Head of caudate nucleus (tissue), 42 donors: ENCODE results near the gene CELA3A.
"Not testable (repeated sequence)": the region's sequence is repeated elsewhere in the genome, so short reads cannot be mapped to it uniquely, and the experiment has no call there.

Experiments
- DNase-seq, 42 donors: peaks; one replicate each; pipeline versions ENCODE4 v3.0.0 to v3.0.0-alpha.2; 2020 to 2021; ENCODE audit warnings: mixed read lengths in 7 of 42
- intact Hi-C: fragments of 100-400 bp; cut with DNase I; formaldehyde crosslinking; loops from one replicate; pipeline ENCODE4 v1.15.0; 2022

The CELA3A gene, protein sequence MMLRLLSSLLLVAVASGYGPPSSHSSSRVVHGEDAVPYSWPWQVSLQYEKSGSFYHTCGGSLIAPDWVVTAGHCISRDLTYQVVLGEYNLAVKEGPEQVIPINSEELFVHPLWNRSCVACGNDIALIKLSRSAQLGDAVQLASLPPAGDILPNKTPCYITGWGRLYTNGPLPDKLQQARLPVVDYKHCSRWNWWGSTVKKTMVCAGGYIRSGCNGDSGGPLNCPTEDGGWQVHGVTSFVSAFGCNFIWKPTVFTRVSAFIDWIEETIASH

DNA sequence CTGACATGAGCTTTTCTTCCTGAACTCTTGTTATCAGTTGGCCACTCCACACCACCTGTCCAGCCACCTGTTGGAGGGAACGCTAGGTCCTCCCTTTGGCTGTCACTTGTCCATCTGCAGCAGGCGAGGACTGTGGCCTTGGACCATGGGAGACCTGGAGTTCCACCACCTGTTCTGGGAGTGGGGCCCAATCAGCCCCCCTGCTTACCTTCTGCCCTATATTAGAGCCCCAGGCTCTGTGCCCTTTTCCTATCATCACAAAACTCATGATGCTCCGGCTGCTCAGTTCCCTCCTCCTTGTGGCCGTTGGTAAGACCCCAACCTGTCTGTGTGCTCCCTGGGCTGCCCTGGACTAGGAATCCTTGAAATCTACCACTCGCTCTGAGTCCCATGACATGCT is at the start of gene CELA3A:
Gene CELA3A, plus strand, starts transcription at position 249 of the 400 bp plus-strand sequence. Its CDS starts 18 bp downstream, at position 267.
- intact Hi-C loops, result no loop called here
- DNase-seq, result no peak

GRCh38 chr1:21952786-21953520 is 48.5 kb upstream of the CELA3A start:
- DNase-seq, result no peak
- intact Hi-C loops, result no loop called here

DNA sequence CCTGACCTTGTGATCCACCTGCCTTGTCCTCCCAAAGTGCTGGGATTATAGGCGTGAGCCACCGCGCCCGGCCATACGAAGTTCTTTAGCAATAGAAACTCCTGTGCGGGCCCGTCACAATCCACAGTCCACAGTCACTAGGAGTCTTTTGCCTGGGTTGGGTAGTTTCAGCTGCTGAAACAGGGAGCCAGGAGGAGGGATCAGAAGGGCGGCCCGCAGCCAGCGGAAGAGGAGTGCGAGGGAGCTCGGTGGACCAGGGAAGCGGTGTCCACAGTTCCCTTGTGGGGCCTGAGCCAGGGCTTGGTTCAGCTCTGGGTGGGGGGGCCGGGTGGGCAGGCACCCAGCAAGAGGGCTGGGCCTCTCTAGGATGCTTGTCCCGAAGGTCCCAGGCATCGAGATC is 46.4 kb upstream of the CELA3A start:
- no peak for DNase-seq

GRCh38 chr1:21955501-21956281 is 45.8 kb upstream of the CELA3A start:
- intact Hi-C loops, result no loop called here
- no peak for DNase-seq

More for the DNA sequence above, 46.4 kb upstream of the CELA3A start:
- intact Hi-C loops, result no loop called here

DNA sequence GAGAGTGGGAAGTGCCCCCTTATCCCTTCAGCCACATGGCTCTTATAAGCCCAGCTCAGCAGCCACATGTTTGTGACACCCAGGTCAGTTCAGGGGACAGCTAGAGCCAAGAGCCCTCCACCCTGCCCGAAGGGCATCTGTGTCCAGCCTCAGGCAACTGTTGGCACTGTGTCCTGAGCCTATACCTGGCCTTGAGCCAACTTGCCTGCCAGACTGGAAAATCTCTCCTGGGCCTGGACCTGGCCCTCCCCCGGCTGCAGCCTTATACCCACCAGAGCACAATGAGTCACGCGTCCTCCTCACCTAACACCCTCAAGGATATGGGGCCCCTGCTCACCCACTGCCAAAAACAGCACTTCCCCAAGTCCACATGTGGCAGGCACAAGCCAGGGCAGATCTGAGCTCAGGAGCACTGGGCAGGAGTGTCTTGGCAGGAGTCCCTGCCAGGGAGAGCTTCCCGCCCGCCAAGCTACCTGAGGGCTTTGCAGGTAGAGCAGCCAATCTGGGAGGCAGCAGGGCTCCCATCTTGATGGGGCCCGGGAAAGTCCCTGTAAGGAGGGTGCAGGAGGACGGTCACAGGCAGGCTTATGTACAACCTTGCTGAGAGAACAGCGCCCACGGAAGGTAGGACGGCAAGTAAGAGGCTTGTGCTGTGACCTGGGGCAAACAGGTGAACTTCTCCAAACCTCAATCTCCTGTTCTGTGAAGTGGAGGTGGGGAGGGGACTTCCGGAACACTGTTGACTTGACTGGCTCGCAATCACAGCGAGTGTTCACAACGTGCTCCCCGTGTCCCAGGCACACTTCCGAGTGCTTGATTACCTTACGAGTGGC is 44.5 kb upstream of the CELA3A start:
- intact Hi-C loops, result no loop called here
- no peak for DNase-seq

DNA sequence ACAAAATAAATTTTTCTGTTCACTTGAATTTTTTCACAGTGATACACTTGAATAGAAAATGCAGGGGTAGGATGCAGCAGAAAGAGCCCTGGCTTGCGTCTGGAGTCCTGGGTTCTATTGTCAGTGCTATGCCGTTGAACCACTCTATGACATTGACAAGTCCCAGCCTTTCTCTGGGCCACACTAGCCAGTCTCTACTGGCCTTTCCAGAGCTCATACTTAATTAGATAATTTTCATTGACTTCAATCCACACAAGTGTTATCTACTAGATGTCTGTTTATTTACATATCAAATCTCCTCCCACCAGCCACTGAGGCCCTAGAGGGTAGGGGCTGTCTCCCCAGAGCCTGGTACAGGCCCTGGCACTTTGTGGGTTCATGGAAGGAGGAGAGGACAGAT is 40.1 kb upstream of the CELA3A start:
- no peak for DNase-seq
- intact Hi-C loops, result no loop called here

DNA sequence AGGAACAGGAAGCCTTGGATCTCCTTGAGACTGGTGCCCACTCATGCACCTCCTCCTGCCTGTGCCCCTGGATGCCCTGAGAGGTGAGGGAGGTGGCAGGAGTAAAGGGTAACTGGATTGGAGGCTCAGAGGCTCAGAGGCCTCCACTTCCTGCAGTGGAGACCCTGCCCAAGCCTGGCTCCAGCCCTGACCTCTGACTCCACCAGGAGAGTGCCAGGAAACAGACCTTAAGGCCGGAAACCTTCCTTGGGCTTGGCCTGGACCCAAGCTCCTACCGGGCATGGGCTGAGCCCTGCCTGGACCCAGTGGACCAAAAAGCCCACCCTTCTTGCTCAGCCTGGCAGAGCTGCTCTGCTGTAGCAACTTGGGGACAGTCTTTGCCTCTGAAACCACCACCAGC is 39.7 kb upstream of the CELA3A start:
- intact Hi-C loops, result no loop called here

GRCh38 chr1:21963477-21964217 is 37.8 kb upstream of the CELA3A start:
- intact Hi-C loops, result no loop called here
- peak; percentile 34 to 93 (median 82) for DNase-seq

More for the DNA sequence above, 39.7 kb upstream of the CELA3A start:
- DNase-seq, result no peak

- intact Hi-C loops, result no loop called here
- no peak for DNase-seq
These were observed 35.0 kb upstream of the CELA3A start for GRCh38 chr1:21966247-21967000.

GRCh38 chr1:21967216-21967615 is 34.2 kb upstream of the CELA3A start:
- intact Hi-C loops, DNase-seq: not testable (repeated sequence)

DNA sequence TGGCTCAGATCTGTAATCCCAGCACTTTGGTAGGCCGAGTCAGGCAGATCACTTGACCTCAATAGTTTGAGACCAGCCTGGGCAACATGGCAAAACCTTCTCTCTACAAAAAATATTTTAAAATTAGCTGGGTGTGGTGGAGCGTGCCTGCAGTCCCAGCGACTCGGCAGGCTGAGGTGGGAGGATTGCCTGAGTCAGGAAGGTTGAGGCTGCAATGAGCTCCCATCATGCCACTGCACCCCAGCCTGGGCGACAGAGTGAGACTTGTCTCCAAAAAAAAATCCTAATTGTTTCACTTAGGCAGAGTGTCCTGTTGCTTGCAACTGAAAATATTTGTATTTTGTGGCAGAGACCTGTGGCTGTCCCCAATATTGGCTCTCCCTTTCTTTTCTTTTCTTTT is 32.4 kb upstream of the CELA3A start:
- intact Hi-C loops, result not testable (repeated sequence)
- peak; percentile 15 to 84 (median 60) for DNase-seq

- DNase-seq, intact Hi-C loops: not testable (repeated sequence)
These were observed 30.9 kb upstream of the CELA3A start for GRCh38 chr1:21970523-21970922.

GRCh38 chr1:21972973-21973441 is 28.4 kb upstream of the CELA3A start:
- intact Hi-C loops, DNase-seq: not testable (repeated sequence)

GRCh38 chr1:21973948-21974347 is 27.5 kb upstream of the CELA3A start:
- DNase-seq, intact Hi-C loops: not testable (repeated sequence)

DNA sequence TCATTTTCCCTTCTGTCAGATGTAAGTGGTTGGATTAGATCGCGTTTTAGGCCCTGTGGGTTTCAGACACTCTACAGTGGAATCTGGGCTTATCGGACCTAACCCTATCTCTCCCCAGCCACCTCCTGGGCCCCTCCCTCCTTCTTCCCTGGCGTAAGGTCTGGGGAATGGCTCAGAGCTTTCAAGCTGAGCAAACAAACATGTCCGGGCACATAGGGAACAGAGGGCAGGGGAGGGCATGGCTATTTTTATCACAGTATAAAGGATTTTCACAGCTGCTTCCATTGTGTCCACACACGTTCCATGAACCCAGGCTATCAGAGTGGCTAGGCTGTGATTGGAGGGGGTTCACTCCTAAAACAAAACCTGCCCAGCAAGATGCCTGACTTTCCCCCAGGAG is 26.8 kb upstream of the CELA3A start:
- intact Hi-C loops, DNase-seq: not testable (repeated sequence)

DNA sequence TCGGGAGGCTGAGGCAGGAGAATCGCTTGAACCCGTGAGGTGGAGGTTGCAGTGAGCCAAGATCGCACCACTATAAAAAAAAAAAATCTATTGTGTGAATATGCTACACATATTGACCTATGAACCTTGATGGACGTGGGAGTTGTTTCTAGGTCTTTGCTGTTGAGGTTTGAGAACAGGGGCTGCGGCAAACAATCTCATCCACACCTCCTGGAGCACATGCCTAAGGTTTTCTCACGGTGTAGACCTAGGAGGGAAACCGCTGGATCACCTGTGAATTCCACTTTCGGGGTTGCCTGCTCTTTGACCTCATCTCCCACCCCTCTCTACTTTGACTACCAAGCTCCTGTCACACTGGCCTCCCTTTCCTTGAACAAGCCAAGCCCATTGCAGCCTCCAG is 26.2 kb upstream of the CELA3A start:
- intact Hi-C loops, DNase-seq: not testable (repeated sequence)

GRCh38 chr1:21976703-21977239 is 24.7 kb upstream of the CELA3A start, which contains the start of gene CELA3B:
TSS of gene CELA3B (plus strand) at chr1:21977022. CDS start at chr1:21977040, 18 bp downstream.
- intact Hi-C loops, DNase-seq: not testable (repeated sequence)
